K562 (cell line): ENCODE measurements around the gene POLD2. TPM values are rescaled to one million over a fixed set of nuclear protein-coding genes. Genes with fewer than 3 reads are reported as not detected.

ENCODE experiments used
- CSDE1 ChIP-seq, 2 experiments: fragments of 450-650 bp; IDR thresholded peaks; 2 replicates each; pipeline ENCODE4 v1.6.1; 2016; ENCODE audit warnings: mild to moderate bottlenecking in 1 of 2
- KDM5B ChIP-seq: fragments of 200-600 bp; sonication (generic); IDR thresholded peaks from 2 replicates; pipeline ENCODE4 v1.6.1; 2012; ENCODE audit warnings: low read depth, mild to moderate bottlenecking, moderate library complexity, low read length, control low read depth, inconsistent platforms; ENCODE audit not compliant: insufficient replicate concordance
- L3MBTL2 ChIP-seq: fragments of 450-650 bp; IDR thresholded peaks from 2 replicates; pipeline ENCODE4 v1.6.1; 2016; ENCODE audit warnings: mild to moderate bottlenecking, moderate library complexity
- MYC ChIP-seq, 2 experiments: fragments of 250-450 bp in 1 of 2; sonication (Bioruptor Pico) in 1 of 2; IDR thresholded peaks; 2 replicates each; pipeline versions ENCODE4 v1.5.1 to v1.6.1; 2012 to 2021; ENCODE audit warnings: low read depth in 2 of 2, borderline replicate concordance in 1 of 2, improper control_type of control experiment in 1 of 2, low read length in 1 of 2, mild to moderate bottlenecking in 1 of 2, moderate library complexity in 1 of 2
- RFX7 ChIP-seq: fragments of 250-450 bp; sonication (Bioruptor Pico); IDR thresholded peaks from 2 replicates; pipeline ENCODE4 v1.5.1; 2021; ENCODE audit warnings: mild to moderate bottlenecking
- SAFB2 ChIP-seq: fragments of 200-400 bp; formaldehyde crosslinking; IDR thresholded peaks from 2 replicates; pipeline ENCODE4 v1.6.1; 2018; ENCODE audit warnings: borderline replicate concordance, low read length, low read depth, moderate library complexity; ENCODE audit not compliant: severe bottlenecking
- SOX6 ChIP-seq: fragments of 450-650 bp; IDR thresholded peaks from 2 replicates; pipeline ENCODE4 v1.6.1; 2014; ENCODE audit warnings: mild to moderate bottlenecking
- TFE3 ChIP-seq: fragments of 450-650 bp; formaldehyde crosslinking; IDR thresholded peaks from 2 replicates; pipeline ENCODE4 v1.4.0; 2020; ENCODE audit warnings: mild to moderate bottlenecking, mixed read lengths
- TSC22D4 ChIP-seq: fragments of 450-650 bp; IDR thresholded peaks from 2 replicates; pipeline ENCODE4 v1.6.1; 2016; ENCODE audit warnings: missing genetic modification characterization, missing biosample characterization, control low read depth
- ZNF184 ChIP-seq: sonication (generic); formaldehyde crosslinking; IDR thresholded peaks from 2 replicates; pipeline ENCODE4 v1.5.0; 2020; ENCODE audit warnings: missing genetic modification reagents
- ZNF518B ChIP-seq: fragments of 250-450 bp; sonication (Bioruptor Pico); IDR thresholded peaks from 2 replicates; pipeline ENCODE4 v1.5.0; 2021; ENCODE audit warnings: mild to moderate bottlenecking, moderate library complexity
- ZNF609 ChIP-seq: sonication (generic); formaldehyde crosslinking; IDR thresholded peaks from 2 replicates; pipeline ENCODE4 v1.8.1; 2023; ENCODE audit warnings: missing genetic modification reagents, mild to moderate bottlenecking, borderline replicate concordance
- polyA plus RNA-seq, 8 experiments: library from polyadenylated mRNA; depleted of rRNA in 4 of 8; stranded (reverse) in 5 of 8; unstranded in 3 of 8; fragments of >200 nt; fragmentation: Nextera tagmentation in 2 of 8; fragmentation: Illumina TruSeq in 1 of 8; extraction: Ambion mirVana in 2 of 8; extraction: Trizol in 1 of 8; gene quantifications; 2 replicates each; pipeline versions ENCODE4 v1.2.1 to v1.2.3, GENCODE V29; 2011 to 2014; ENCODE audit warnings: inconsistent platforms in 1 of 8, missing spikeins in 1 of 8
- total RNA-seq, 7 experiments: library from RNA; depleted of rRNA in 6 of 7; stranded (reverse); fragments of >200 nt in 6 of 7; fragmentation: Illumina TruSeq in 2 of 7; extraction: Trizol in 2 of 7; gene quantifications; 2 replicates each; pipeline versions ENCODE4 v1.2.1 to v1.2.3, GENCODE V29; 2011 to 2021; ENCODE audit warnings: low replicate concordance in 1 of 7
- TF ChIP-seq, protein P1 (sequence below), 3 experiments: IDR thresholded peaks in 2 of 3; conservative IDR thresholded peaks in 1 of 3; 2 replicates each; pipeline ENCODE4 v1.5.1; 2011 to 2012; ENCODE audit warnings: low read length in 3 of 3, mild to moderate bottlenecking in 3 of 3, control low read depth in 2 of 3, improper control_type of control experiment in 1 of 3, inconsistent platforms in 1 of 3, low read depth in 1 of 3, mixed read lengths in 1 of 3, moderate library complexity in 1 of 3; ENCODE audit not compliant: insufficient read depth in 2 of 3

POLD2 gene
- total and polyA plus RNA-seq, 9 of the 15 experiments (the other 6 are each of a cell fraction or from before 2014, with no cell fraction given), result 29.7 to 259 (median 225) TPM

GRCh38 chr7:44145969-44146911, 22.9 kb upstream of the POLD2 start (continued):
- no peak for TF ChIP-seq ZNF518B (CRISPR knock-in tag)
- TF ChIP-seq KDM5B, result peak; percentile 33
- TF ChIP-seq ZNF609 (CRISPR knock-in tag), result no peak
- TF ChIP-seq TSC22D4 (tag), result no peak
- TF ChIP-seq, protein P1, sequence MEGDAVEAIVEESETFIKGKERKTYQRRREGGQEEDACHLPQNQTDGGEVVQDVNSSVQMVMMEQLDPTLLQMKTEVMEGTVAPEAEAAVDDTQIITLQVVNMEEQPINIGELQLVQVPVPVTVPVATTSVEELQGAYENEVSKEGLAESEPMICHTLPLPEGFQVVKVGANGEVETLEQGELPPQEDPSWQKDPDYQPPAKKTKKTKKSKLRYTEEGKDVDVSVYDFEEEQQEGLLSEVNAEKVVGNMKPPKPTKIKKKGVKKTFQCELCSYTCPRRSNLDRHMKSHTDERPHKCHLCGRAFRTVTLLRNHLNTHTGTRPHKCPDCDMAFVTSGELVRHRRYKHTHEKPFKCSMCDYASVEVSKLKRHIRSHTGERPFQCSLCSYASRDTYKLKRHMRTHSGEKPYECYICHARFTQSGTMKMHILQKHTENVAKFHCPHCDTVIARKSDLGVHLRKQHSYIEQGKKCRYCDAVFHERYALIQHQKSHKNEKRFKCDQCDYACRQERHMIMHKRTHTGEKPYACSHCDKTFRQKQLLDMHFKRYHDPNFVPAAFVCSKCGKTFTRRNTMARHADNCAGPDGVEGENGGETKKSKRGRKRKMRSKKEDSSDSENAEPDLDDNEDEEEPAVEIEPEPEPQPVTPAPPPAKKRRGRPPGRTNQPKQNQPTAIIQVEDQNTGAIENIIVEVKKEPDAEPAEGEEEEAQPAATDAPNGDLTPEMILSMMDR (IDR thresholded peaks at IDR 0.05 in 2 of 3, conservative IDR thresholded peaks at IDR 0.05 in 1 of 3; ENCODE audit: insufficient read depth in 2 of 3, low read depth in 1 of 3, low read length in 3 of 3), result no peak
- TF ChIP-seq MYC (IDR thresholded peaks at IDR 0.05; ENCODE audit: low read depth, low read length), result peak; percentile 81
- peak; percentile 27; the same call in 1 of the 2 replicates for TF ChIP-seq MYC (CRISPR knock-in tag; IDR thresholded peaks at IDR 0.05; ENCODE audit: borderline replicate concordance, low read depth)
- no peak for TF ChIP-seq TFE3 (CRISPR knock-in tag)
- TF ChIP-seq L3MBTL2, result peak; percentile 88
- TF ChIP-seq RFX7, result no peak
- TF ChIP-seq CSDE1 (IDR thresholded peaks at IDR 0.05), result no peak
- TF ChIP-seq SOX6, result no peak
- TF ChIP-seq SAFB2, result no peak
- TF ChIP-seq ZNF184 (CRISPR knock-in tag), result no peak
